Thoracic aorta (tissue), 2 donors: ENCODE measurements around the gene MYH3. TPM values are rescaled to one million over a fixed set of nuclear protein-coding genes. Genes with fewer than 3 reads are reported as not detected.

ENCODE experiments used
- ATAC-seq: fragments of 150-250 bp; one replicate; pipeline ENCODE4 v1.8.0; 2017; ENCODE audit warnings: low read depth; ENCODE audit not compliant: insufficient number of reproducible peaks, low FRiP score
- DNase-seq: peaks from one replicate; pipeline ENCODE4 v3.0.0-alpha.2; 2020; ENCODE audit warnings: low spot score
- H3K27ac ChIP-seq, 2 donors: fragments of 200-600 bp; sonication (generic); 1 replicate in 1 of 2; 2 replicates in 1 of 2; pipeline ENCODE4 v1.5.1; 2016; ENCODE audit warnings: mild to moderate bottlenecking in 2 of 2, moderate library complexity in 2 of 2
- H3K27me3 ChIP-seq: fragments of 200-600 bp; sonication (generic); replicated peaks from 2 replicates; pipeline ENCODE4 v1.6.0; 2016; ENCODE audit warnings: mild to moderate bottlenecking; ENCODE audit not compliant: insufficient read depth
- H3K36me3 ChIP-seq: fragments of 200-600 bp; sonication (generic); one replicate; pipeline ENCODE4 v1.5.1; 2016
- H3K4me1 ChIP-seq, 2 donors: fragments of 200-600 bp; sonication (generic); 1 replicate in 1 of 2; 2 replicates in 1 of 2; pipeline versions ENCODE4 v1.5.1 to v1.6.0; 2016; ENCODE audit warnings: low read depth in 2 of 2, mild to moderate bottlenecking in 1 of 2; ENCODE audit not compliant: control insufficient read depth in 1 of 2
- H3K4me3 ChIP-seq: fragments of 200-600 bp; sonication (generic); 2 replicates; pipeline ENCODE4 v1.5.1; 2016; ENCODE audit warnings: mild to moderate bottlenecking
- H3K9me3 ChIP-seq: fragments of 200-600 bp; sonication (generic); 2 replicates; pipeline ENCODE4 v1.5.1; 2016
- total RNA-seq, 2 donors: library from RNA; depleted of rRNA; stranded (reverse); fragments of >200 nt; gene quantifications; one replicate each; pipeline versions ENCODE4 v1.1.0 to v1.2.3, GENCODE V29; 2016
- TF ChIP-seq, protein P1 (sequence below): fragments of 200-600 bp; sonication (generic); IDR thresholded peaks from one replicate; pipeline ENCODE4 v1.5.1; 2019; ENCODE audit warnings: antibody characterized with exemption

Gene MYH3
- total RNA-seq, 2 donors from 2014 or later, result 3.0 to 7.1 TPM

DNA sequence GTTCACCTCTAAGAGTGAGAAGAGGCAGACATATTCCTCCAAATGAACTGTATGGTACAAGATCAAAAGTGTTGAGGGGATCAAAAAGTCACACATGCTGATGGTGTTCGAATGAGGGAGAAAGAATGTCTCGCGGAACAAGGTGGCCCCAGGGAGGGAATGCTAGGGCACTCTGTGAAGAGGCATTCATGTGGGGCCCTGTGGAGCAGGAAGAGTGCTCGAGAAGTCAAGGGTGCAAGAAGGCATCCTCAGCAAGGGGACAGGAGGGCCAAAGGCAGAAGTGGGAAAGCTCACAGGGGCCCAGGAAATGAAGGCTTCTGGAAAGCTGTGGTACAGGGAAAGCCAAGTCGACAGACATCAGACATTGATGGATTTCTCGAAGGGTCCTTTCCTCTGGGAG, 6.1 kb upstream of the MYH3 start:
- Histone ChIP-seq H3K36me3 (peaks cover 6% of the 10 kb centered on the region), H3K4me3 (no peak overlapping the region), H3K4me1 (peaks cover 0 to 4% of the 10 kb centered on the region in 2 donors), H3K27ac (no peak overlapping the region), H3K27me3 (no peaks in the 10 kb centered on the region), H3K9me3 (no peaks in the 10 kb centered on the region)
- TF ChIP-seq, protein P1, sequence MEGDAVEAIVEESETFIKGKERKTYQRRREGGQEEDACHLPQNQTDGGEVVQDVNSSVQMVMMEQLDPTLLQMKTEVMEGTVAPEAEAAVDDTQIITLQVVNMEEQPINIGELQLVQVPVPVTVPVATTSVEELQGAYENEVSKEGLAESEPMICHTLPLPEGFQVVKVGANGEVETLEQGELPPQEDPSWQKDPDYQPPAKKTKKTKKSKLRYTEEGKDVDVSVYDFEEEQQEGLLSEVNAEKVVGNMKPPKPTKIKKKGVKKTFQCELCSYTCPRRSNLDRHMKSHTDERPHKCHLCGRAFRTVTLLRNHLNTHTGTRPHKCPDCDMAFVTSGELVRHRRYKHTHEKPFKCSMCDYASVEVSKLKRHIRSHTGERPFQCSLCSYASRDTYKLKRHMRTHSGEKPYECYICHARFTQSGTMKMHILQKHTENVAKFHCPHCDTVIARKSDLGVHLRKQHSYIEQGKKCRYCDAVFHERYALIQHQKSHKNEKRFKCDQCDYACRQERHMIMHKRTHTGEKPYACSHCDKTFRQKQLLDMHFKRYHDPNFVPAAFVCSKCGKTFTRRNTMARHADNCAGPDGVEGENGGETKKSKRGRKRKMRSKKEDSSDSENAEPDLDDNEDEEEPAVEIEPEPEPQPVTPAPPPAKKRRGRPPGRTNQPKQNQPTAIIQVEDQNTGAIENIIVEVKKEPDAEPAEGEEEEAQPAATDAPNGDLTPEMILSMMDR, result no peak
- DNase-seq (no peak), ATAC-seq (no peak)

DNA sequence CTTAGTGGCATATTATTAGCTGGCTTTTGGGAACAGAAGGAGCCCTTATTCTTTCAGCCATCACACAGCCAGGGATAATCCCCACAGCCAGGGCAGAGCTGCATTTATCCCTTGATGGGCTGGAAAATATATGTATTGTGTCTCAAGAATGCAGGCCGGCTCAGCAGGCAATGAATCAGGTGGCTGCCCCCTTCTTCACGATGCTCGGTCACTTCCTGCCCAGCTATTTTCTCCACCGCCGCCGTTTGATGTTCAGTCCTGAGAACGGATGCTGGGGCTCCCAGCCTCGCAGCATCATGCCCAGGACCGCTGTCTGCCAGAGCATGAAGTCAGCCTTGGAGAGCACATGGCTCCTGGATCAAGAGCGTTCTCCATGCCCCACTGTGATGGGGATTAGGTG, 4.3 kb upstream of the MYH3 start:
- no peak for ATAC-seq
- Histone ChIP-seq H3K27ac (no peak overlapping the region), H3K27me3 (no peaks in the 10 kb centered on the region), H3K36me3 (peaks cover 8% of the 10 kb centered on the region), H3K4me1 (no peaks in the 10 kb centered on the region), H3K4me3 (no peak overlapping the region), H3K9me3 (no peaks in the 10 kb centered on the region)
- TF ChIP-seq, protein P1, result no peak
- DNase-seq, result no peak

DNA sequence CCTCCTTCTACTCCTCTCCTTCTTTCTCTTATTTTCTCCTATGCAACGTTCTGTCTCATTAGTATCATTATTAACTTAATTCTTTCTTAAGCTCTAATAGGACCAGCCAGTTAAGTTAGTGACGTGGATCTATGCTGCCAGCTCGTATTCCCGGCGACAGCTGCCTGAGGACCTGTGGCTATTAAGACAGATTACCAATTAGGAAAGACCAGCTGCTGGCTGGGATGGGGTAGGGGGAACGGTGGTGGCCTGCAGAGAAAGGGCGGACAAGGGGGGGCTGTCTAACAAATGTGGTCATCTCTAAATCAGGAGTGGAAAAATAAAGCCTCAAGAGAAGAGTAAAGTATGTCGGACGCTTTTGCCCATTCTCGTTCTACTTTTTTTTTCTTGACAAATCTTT, 770 bp upstream of the MYH3 start:
- DNase-seq, result no peak
- no peak for ATAC-seq
- Histone ChIP-seq H3K9me3 (no peaks in the 10 kb centered on the region), H3K36me3 (peaks cover 8% of the 10 kb centered on the region), H3K27ac (no peak overlapping the region), H3K4me3 (no peak overlapping the region), H3K27me3 (no peaks in the 10 kb centered on the region), H3K4me1 (no peaks in the 10 kb centered on the region)
- TF ChIP-seq, protein P1, result no peak

DNA sequence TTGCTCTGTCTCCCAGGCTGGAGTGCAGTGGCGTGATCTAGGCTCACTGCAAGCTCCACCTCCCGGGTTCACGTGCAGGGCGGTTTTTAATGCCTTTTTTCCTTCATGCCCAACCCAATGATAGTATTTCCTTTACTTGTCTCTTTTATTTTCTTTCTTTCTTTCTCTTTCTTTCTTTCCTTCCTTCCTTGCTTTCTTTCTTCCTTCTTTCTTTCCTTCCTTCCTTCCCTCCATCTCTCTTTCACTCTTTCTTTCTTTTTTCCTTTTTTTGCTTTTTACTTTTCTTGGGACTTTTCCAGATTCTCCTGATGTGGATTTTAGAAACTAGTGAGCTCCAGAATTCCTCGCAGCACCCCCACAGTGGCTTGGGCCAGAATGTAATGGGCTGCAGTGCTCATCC, 3.1 kb downstream of the MYH3 start:
- Histone ChIP-seq H3K9me3 (no peaks in the 10 kb centered on the region), H3K36me3 (peaks cover 2% of the 10 kb centered on the region), H3K4me3 (no peak overlapping the region), H3K27ac (no peak overlapping the region), H3K4me1 (no peaks in the 10 kb centered on the region), H3K27me3 (no peaks in the 10 kb centered on the region)
- DNase-seq, result no peak
- ATAC-seq, result no peak
- TF ChIP-seq, protein P1, result no peak

DNA sequence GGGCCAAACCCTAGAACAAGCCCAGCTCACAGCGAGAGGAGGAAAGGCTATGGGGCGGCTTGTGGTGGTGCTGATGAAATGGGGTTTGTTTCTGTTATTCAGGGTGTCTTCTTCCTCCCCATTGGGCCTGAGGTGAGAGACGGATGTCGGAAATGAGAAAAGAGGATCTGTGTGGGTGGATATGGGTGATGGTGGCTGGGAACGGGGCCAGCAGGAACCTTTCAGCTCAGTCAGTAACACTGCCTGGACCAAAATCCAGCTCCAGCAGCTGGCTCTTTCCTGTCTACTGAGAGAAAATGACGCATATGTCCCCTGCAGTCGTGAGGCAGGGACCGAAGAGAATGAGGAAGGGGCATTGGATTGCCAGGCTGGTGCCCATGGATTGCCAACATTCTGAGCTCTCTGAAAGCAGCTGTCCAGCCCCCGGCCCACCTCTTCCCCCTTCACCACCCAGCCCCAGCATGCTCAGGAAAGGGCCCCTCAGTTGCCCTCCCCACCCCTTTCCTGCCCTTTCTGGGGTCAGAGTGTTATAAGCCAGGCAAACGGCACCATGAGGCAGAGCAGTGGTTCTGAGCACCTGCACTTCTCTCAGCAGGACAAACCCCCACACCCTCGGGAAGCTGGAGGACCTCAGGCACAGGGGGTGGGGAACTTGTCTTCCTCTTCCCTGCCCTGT, 4.0 kb downstream of the MYH3 start:
- ATAC-seq, result no peak
- no peak for DNase-seq
- H3K27ac ChIP-seq, result no peak overlapping the region
- no peaks in the 10 kb centered on the region for H3K4me1 ChIP-seq
- no peak overlapping the region for H3K4me3 ChIP-seq
- no peaks in the 10 kb centered on the region for H3K9me3 ChIP-seq
- TF ChIP-seq, protein P1, result no peak
- no peaks in the 10 kb centered on the region for H3K27me3 ChIP-seq
- peaks cover 2% of the 10 kb centered on the region for H3K36me3 ChIP-seq
